Measurements from ENCODE around the gene NR1I3.
"Not testable (repeated sequence)": the region's sequence is repeated elsewhere in the genome, so short reads cannot be mapped to it uniquely, and the experiment has no call there.

Gene NR1I3

GRCh38 chr1:161250100-161250499 lies 12.1 kb upstream of the NR1I3 start:
- DNase-seq, result not testable (repeated sequence)

- no peak for DNase-seq
Measured at GRCh38 chr1:161244888-161245287, 6.9 kb upstream of the NR1I3 start.

GRCh38 chr1:161242313-161242712 lies 4.3 kb upstream of the NR1I3 start:
- DNase-seq, result no peak

- no peak for DNase-seq
Measured at GRCh38 chr1:161241682-161242081, 3.7 kb upstream of the NR1I3 start.

GRCh38 chr1:161235957-161236775 lies 1.8 kb downstream of the NR1I3 start:
- no peak for DNase-seq

GRCh38 chr1:161233102-161233501 lies 4.9 kb downstream of the NR1I3 start:
- DNase-seq, result no peak

GRCh38 chr1:161230762-161231161 lies 7.2 kb downstream of the NR1I3 start:
- no peak for DNase-seq

GRCh38 chr1:161229896-161230295 lies 8.1 kb downstream of the NR1I3 start:
- DNase-seq, result no peak

GRCh38 chr1:161228032-161228431 lies 10.0 kb downstream of the NR1I3 start:
- DNase-seq, result no peak

- DNase-seq, result peak; percentile 67
Measured at GRCh38 chr1:161227196-161227871, 10.7 kb downstream of the NR1I3 start.

GRCh38 chr1:161226759-161227158 lies 11.2 kb downstream of the NR1I3 start:
- DNase-seq, result no peak

GRCh38 chr1:161226320-161226711 lies 11.7 kb downstream of the NR1I3 start:
- no peak for DNase-seq

- peak; percentile 99 for DNase-seq
Measured at GRCh38 chr1:161225534-161226319, 12.3 kb downstream of the NR1I3 start, which contains the start of gene TOMM40L. Gene TOMM40L, plus strand, starts transcription at chr1:161226060. Its CDS starts 430 bp downstream, at chr1:161226490.

- DNase-seq, result no peak
Measured at GRCh38 chr1:161225178-161225533, 12.8 kb downstream of the NR1I3 start.

- DNase-seq, result not testable (repeated sequence)
Measured at GRCh38 chr1:161224695-161225087, 13.3 kb downstream of the NR1I3 start.

GRCh38 chr1:161223805-161224694 lies 14.0 kb downstream of the NR1I3 start:
- DNase-seq, result no peak

GRCh38 chr1:161222175-161223019 lies 15.6 kb downstream of the NR1I3 start:
- no peak for DNase-seq

GRCh38 chr1:161220002-161220401 lies 18.0 kb downstream of the NR1I3 start:
- DNase-seq, result no peak

- DNase-seq, result no peak
Measured at GRCh38 chr1:161219078-161219892, 18.7 kb downstream of the NR1I3 start.

GRCh38 chr1:161218301-161219077 lies 19.5 kb downstream of the NR1I3 start:
- DNase-seq, result no peak

Data from NCI-H2171 treated with DMSO at 0.1 percent for 48 hours (cell line).